SK-N-MC (cell line): ENCODE results near the gene MESP2.

Experiments used
- EZH2 ChIP-seq: fragments of 200-600 bp; sonication (generic); IDR thresholded peaks from one replicate; pipeline ENCODE4 v1.6.1; 2017; ENCODE audit warnings: antibody characterized with exemption
- FOXP2 ChIP-seq: optimal IDR thresholded peaks from 2 replicates; pipeline ENCODE3; 2011; ENCODE audit warnings: mild to moderate bottlenecking, moderate library complexity; ENCODE audit not compliant: insufficient read depth; ENCODE audit errors: extremely low read length, control extremely low read depth
- POLR2AphosphoS5 ChIP-seq: IDR thresholded peaks from 2 replicates; pipeline ENCODE4 v1.6.1; 2012; ENCODE audit warnings: mild to moderate bottlenecking, low read depth, low read length, borderline replicate concordance

- TF ChIP-seq EZH2 (no peak), FOXP2 (no peak), POLR2AphosphoS5 (no peak)
These were observed 29.7 kb upstream of the MESP2 start for GRCh38 chr15:89746386-89746780.
